ENCODE data around the gene SYT7. TPM values are rescaled to one million over a fixed set of nuclear protein-coding genes. Genes with fewer than 3 reads are reported as not detected.

The SYT7 gene
- total RNA-seq, 1 donor from 2014 or later: not detected

GRCh38 chr11:61575886-61576861 is 4.7 kb downstream of the SYT7 start:
- Mint-ChIP-seq H3K9me3 (no peaks in the 10 kb centered on the region), H3K4me3 (no peak overlapping the region), H3K4me1 (peaks cover 7% of the 10 kb centered on the region), H3K27ac (no peak overlapping the region), H3K36me3 (ENCODE audit: low read depth) (no peaks in the 10 kb centered on the region), H3K27me3 (peaks cover 49% of the 10 kb centered on the region)
- POLR2A ChIA-PET: no interaction called here
- DNase-seq: no peak
- CTCF ChIA-PET: no interaction called here
- no peak for ATAC-seq (ENCODE audit: low read depth)
- intact Hi-C loops (cut with micrococcal nuclease): no loop called here
- TF ChIP-seq CTCF (IDR thresholded peaks at IDR 0.05): no peak

- ChIA-PET POLR2A (no interaction called here), CTCF (no interaction called here)
- peaks cover 1% of the 10 kb centered on the region for H3K4me1 Mint-ChIP-seq
- H3K9me3 Mint-ChIP-seq: no peaks in the 10 kb centered on the region
- no peak for DNase-seq
- peaks cover 58% of the 10 kb centered on the region for H3K27me3 Mint-ChIP-seq
- H3K36me3 Mint-ChIP-seq (ENCODE audit: low read depth): no peaks in the 10 kb centered on the region
- no peak for ATAC-seq (ENCODE audit: low read depth)
- TF ChIP-seq CTCF (IDR thresholded peaks at IDR 0.05): no peak
- no peak overlapping the region for H3K27ac Mint-ChIP-seq
- intact Hi-C loops (cut with micrococcal nuclease): no loop called here
- H3K4me3 Mint-ChIP-seq: no peak overlapping the region
Measured at GRCh38 chr11:61574611-61575010, 6.3 kb downstream of the SYT7 start.

- H3K9me3 Mint-ChIP-seq: no peaks in the 10 kb centered on the region
- POLR2A ChIA-PET: no interaction called here
Measured at GRCh38 chr11:61572913-61573312, 8.0 kb downstream of the SYT7 start.

GRCh38 chr11:61571869-61572268 is 9.0 kb downstream of the SYT7 start:
- ATAC-seq (ENCODE audit: low read depth) (no peak), DNase-seq (no peak)
- POLR2A ChIA-PET: no interaction called here
- Mint-ChIP-seq H3K36me3 (ENCODE audit: low read depth) (no peaks in the 10 kb centered on the region), H3K4me1 (no peaks in the 10 kb centered on the region), H3K4me3 (no peak overlapping the region), H3K27me3 (peaks cover 57% of the 10 kb centered on the region), H3K9me3 (no peaks in the 10 kb centered on the region), H3K27ac (no peak overlapping the region)
- intact Hi-C loops (cut with micrococcal nuclease): no loop called here
- CTCF ChIA-PET: no interaction called here
- TF ChIP-seq CTCF (IDR thresholded peaks at IDR 0.05): no peak

More at GRCh38 chr11:61572913-61573312, 8.0 kb downstream of the SYT7 start:
- DNase-seq (no peak), ATAC-seq (ENCODE audit: low read depth) (no peak)
- CTCF ChIA-PET: no interaction called here
- no peak overlapping the region for H3K27ac Mint-ChIP-seq
- H3K27me3 Mint-ChIP-seq: peaks cover 57% of the 10 kb centered on the region
- no peak for TF ChIP-seq CTCF (IDR thresholded peaks at IDR 0.05)
- H3K4me1 Mint-ChIP-seq: no peaks in the 10 kb centered on the region
- H3K4me3 Mint-ChIP-seq: no peak overlapping the region
- H3K36me3 Mint-ChIP-seq (ENCODE audit: low read depth): no peaks in the 10 kb centered on the region
- intact Hi-C loops (cut with micrococcal nuclease): no loop called here

- Mint-ChIP-seq H3K27ac (no peak overlapping the region), H3K4me3 (no peak overlapping the region), H3K9me3 (no peaks in the 10 kb centered on the region), H3K36me3 (ENCODE audit: low read depth) (no peaks in the 10 kb centered on the region), H3K27me3 (peaks cover 60% of the 10 kb centered on the region), H3K4me1 (no peaks in the 10 kb centered on the region)
- POLR2A ChIA-PET: no interaction called here
- DNase-seq (no peak), ATAC-seq (ENCODE audit: low read depth) (no peak)
- intact Hi-C loops (cut with micrococcal nuclease): no loop called here
- TF ChIP-seq CTCF (IDR thresholded peaks at IDR 0.05): no peak
- CTCF ChIA-PET: no interaction called here
Measured at GRCh38 chr11:61571337-61571736, 9.5 kb downstream of the SYT7 start.

Data from activated B cell treated with CpG ODN at 0.5 μM for 24 hours (primary cell).